GM12873 (cell line): ENCODE data around the gene MYO7B.
A peak's percentile ranks its signal among the peaks of the same experiment; 100 is the strongest.

Experiments used
- CTCF ChIP-seq: IDR thresholded peaks from 2 replicates; pipeline ENCODE4 v1.5.1; 2012; ENCODE audit warnings: low read depth, mild to moderate bottlenecking, moderate library complexity, low read length, control low read depth; ENCODE audit not compliant: insufficient read depth; ENCODE audit errors: missing control alignments

Gene MYO7B

DNA sequence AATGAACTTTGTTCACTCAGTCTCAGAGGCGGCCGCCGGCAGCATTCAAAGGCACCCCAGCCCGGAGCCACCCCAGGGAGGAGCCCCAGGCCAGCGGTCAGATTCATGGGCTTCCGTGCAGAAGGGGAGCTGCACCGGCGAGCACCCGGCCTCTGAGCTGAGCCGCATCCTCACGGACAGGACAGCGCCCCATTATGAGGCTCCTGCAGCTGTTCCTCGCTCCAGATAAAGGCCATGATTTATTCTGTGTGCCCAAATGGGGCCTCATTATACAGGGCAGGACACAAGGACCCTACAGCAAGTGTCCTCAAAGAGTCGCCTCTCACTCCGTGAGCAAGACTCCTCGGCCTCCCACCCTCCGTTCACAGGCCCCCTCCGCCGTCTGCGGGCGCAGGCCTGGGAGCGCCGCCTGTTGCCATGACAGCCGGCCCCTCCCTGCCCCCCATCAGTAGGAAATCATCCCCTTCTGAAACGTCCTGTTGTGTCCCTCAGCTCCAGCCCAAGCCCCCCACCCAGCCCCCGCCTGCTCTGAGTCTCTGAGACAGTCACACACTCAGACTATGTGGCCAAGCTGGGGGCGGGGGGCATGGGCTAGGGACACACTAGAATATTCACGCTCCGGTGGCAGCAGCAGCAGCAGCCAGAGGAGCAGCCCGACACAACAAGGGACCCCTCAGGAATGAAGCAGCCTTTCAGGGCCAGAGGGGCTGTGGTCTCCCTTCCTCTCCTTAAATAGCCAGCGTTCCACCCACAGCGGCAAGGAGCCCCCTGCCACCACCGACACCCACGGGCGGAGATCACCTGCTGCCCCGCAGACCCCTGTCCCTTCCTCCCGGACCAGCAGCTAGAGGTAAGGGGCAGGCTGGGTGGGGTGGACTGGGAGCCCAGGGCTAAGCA is 110.2 kb downstream of the MYO7B start, which contains the start of gene GPR17:
TSS of gene GPR17 (plus strand) at position 759 of the 897 bp plus-strand sequence. CDS start 4,583 bp downstream, outside the sequence.
- no peak for TF ChIP-seq CTCF

DNA sequence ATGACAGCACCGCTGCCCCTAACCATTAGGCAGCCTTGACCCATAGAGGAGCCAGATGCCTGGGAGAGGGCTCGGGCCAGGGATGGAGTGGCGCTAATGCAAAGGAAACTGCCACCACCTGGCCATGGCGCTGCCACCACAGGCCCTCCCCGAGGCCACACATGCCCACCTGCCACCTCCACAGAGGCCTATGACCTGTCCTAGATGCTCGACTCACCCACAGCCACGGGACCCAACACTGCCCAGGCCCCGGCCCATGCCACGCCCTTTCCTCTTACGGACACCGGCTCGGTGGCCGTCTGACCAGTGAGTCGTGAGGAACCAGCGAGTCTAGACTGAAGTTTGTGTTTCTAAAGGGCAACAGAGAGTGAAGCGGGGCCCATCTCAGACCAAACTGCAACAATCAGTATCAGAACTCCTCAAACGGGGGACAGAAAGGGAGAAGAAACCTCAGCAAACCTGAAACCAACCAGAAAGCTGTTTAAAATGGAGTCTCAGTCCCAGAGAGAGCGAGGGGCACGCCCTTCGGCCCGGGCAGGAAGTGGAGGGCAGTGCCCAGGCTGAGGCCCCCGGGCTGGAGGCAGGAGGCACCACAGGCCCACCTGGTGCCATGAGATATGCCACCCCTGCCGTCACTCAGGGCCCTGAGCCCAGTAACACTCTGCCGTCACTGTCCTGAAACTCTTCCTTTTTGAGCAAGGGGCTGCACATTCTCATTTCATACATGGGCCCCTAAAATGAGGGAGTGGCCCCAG is 111.2 kb downstream of the MYO7B start:
- no peak for TF ChIP-seq CTCF

DNA sequence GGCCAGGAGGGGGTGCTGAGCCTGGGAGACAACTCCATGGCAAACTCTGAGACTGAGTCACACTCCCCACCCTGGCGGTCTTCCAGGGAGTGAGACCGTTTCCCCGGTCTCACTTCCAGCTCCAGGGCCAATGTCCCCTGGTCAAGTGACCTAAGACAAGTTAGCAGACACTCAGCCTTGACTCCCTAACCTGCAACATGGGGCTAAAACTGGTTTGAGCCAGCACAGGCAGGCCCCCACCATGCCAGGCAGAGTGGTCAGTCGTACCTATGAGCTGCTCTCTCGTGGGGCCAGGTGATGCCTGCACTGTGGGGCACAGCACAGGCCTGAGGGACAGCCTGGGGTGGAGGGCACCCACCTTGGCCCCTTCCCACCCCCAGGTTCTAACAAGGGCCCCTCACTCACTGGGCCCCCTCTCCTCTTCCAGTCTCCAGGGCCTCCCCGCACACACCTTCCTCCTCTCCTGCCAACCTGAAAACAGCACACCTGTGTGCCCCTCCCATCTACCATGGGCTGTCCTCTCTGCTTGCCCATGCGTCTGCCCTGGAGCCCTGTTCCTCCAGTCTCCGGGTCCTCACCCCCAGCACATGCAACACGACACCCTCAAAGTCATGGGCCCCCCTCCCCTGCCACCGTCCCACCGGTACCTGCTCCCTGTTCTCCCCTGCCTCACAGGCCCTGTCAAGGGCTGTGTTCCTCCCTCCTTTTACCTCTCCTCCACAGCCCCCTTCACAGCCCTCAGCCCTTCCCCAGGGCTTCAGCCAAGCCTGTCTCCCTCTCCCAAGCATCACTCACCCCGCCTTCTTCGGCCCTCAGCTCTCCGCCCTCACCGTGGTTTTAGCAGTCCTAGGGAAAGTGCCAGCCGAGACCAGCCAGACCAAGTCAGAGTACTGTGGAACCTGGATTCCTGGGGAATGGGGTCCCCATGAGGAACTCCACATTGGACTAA is 112.0 kb downstream of the MYO7B start:
- TF ChIP-seq CTCF = no peak

- TF ChIP-seq CTCF = no peak
These were observed 112.8 kb downstream of the MYO7B start for GRCh38 chr2:127648321-127648720.

GRCh38 chr2:127649100-127649611 is 113.7 kb downstream of the MYO7B start:
- TF ChIP-seq CTCF = no peak

- peak; percentile 86 for TF ChIP-seq CTCF
These were observed 114.2 kb downstream of the MYO7B start for GRCh38 chr2:127649684-127650040.
